Breast epithelium (tissue), 3 donors: ENCODE measurements around the gene SEMA4D.

ENCODE experiments used
- CTCF ChIP-seq, 3 donors: fragments of 450-650 bp; IDR thresholded peaks; one replicate each; pipeline ENCODE4 v1.5.1; 2016 to 2017; ENCODE audit warnings: antibody characterized with exemption in 3 of 3, mild to moderate bottlenecking in 3 of 3, moderate library complexity in 3 of 3
- POLR2A ChIP-seq: fragments of 450-650 bp; IDR thresholded peaks from one replicate; pipeline ENCODE4 v1.6.1; 2016; ENCODE audit warnings: antibody characterized with exemption, mild to moderate bottlenecking, moderate library complexity
- POLR2AphosphoS5 ChIP-seq, 3 donors: sonication (generic); formaldehyde crosslinking; IDR thresholded peaks; one replicate each; pipeline ENCODE4 v1.6.1; 2017; ENCODE audit warnings: antibody characterized with exemption in 3 of 3

- no peak for TF ChIP-seq CTCF (IDR thresholded peaks at IDR 0.05)
- no peak for TF ChIP-seq POLR2A
- TF ChIP-seq POLR2AphosphoS5 (IDR thresholded peaks at IDR 0.05), result no peak
These were observed 47.7 kb downstream of the SEMA4D start for GRCh38 chr9:89450213-89450612.
